GM21825 (cell line): ENCODE measurements around the gene DGAT2.
"Not testable (repeated sequence)": the region's sequence is repeated elsewhere in the genome, so short reads cannot be mapped to it uniquely, and the experiment has no call there.

ENCODE experiments used
- ATAC-seq: cut with Tn5 transposase; IDR thresholded peaks from one replicate; pipeline ENCODE4 v1.9.1; 2021; ENCODE audit warnings: mild to moderate bottlenecking, moderate library complexity; ENCODE audit not compliant: unreplicated experiment

The DGAT2 gene

DNA sequence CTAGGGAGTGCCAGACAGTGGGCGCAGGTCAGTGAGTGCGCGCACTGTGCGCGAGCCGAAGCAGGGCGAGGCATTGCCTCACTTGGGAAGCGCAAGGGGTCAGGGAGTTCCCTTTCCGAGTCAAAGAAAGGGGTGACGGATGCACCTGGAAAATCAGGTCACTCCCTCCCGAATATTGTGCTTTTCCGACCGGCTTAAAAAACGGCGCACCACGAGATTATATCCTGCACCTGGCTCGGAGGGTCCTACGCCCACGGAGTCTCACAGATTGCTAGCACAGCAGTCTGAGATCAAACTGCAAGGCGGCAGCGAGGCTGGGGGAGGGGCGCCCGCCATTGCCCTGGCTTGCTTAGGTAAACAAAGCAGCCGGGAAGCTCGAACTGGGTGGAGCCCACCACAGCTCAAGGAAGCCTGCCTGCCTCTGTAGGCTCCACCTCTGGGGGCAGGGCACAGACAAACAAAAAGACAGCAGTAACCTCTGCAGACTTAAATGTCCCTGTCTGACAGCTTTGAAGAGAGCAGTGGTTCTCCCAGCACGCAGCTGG, 19.8 kb upstream of the DGAT2 start:
- ATAC-seq = not testable (repeated sequence)

GRCh38 chr11:75754933-75755332, 13.6 kb upstream of the DGAT2 start:
- ATAC-seq = not testable (repeated sequence)

- ATAC-seq = no peak
Observed at GRCh38 chr11:75757651-75758050, 10.9 kb upstream of the DGAT2 start.

DNA sequence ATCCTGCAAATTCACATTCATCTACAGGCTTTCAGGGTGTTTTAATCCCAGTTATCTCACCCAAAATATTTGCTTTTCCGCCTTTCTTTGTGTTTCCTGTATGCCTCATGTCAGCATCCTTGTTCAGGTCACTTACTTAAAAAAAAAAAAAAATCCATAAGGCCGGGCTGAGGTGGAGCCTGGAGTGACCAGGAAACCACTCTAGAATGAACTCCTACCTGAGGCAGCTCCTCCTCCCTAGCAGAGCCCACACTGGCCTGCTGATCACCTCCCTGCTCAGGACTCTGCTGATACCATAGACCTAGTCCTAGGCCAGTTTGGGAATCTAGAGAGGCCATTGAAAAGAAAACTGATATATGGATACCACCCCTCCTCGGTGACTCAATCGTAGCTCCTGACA, 8.7 kb upstream of the DGAT2 start:
- ATAC-seq = no peak

DNA sequence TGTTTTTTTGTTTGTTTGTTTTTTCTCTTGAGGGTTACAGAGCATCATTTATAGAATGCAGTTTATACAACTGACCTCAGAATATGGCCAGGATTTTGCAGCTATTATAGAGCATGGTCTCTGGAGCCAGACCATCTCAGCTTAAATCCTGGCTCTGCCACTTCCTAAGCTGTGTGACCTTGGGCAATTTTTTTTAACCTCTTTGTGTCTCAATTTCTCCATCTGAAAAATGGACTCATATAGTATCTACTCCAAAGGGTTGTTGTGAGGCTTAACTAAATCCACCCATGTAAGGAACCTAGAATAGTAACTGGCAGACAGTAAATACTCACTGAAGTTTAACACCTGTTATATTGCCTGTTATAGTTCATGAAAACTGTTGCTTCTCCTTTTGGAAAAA, 8.3 kb upstream of the DGAT2 start:
- ATAC-seq = no peak

DNA sequence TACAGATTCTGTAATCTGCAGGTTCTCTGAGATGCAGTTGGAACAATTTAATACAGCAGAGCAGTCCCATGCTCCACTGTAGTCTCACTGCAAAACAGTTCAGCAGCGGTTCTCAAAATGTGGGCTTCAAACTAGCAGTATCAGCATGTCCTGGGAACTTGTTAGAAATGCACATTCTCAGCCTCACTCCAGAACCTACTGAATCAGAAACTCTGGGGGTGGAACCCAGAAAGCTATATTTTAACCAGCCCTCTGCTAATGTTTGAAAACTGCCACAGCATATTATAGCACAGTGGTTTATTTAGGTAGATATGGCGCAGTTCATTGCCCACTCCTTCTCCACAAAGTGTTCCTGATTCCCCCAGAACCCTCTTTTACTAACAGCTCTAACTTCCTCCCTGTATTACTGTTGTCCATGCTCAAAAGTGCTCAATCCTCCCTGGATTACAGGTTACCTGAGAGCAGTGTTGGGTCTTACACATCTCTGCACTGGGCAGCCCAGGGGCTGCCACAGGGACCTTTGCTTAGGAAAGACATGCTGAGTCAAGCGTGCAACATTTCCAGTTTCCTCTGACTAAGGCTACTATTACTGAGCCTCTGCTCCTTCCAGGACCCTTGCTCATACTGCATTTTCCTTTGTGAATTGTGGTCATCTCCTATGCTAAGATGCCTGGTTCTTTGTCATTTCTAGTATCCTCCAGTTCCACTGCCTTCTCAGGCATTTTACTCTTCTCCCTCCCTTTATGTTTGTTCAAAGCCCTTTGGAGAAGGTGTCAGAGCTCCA, 7.7 kb upstream of the DGAT2 start:
- no peak for ATAC-seq

- no peak for ATAC-seq
Observed at GRCh38 chr11:75762158-75762557, 6.4 kb upstream of the DGAT2 start.

- ATAC-seq = no peak
Observed at GRCh38 chr11:75762885-75763284, 5.7 kb upstream of the DGAT2 start.

- ATAC-seq = no peak
Observed at GRCh38 chr11:75763846-75764245, 4.7 kb upstream of the DGAT2 start.

- ATAC-seq = no peak
Observed at GRCh38 chr11:75765116-75765515, 3.5 kb upstream of the DGAT2 start.

DNA sequence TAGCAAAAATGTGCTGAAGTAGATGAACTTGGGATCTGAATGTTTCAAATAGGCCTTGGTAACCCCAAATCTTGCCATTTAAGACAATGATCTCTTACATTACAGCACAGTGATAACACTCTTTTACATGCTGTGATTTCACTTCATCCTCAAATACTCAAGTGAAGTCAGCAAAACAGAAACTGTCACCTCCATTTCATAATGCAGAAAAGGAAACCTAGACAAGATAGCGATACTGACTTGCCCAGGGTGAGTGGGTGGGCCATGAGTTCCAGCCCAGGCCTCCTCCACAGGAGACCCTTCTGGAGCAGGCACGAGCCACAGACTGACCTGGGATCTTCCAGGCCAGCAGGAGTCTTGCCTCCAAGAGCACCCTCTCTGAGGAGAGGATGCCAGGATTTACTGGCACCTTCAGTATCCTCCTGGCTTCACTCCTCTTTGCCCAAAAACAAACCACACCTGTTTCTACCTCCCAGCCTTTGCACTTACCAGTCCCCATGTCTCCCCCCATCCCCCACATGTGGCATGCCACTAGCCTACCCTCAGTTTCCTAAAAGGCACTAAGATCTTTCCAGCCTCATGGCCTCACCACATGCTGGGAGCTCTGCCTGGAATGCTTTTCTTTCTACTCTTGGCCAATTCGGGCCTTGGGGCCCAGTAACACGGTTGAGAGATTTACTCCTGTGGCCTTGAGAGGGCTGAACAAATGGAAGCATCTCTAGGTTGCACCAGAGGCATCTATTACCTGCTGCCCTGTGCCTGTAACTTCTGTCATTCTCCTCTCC, 1.9 kb upstream of the DGAT2 start:
- no peak for ATAC-seq

DNA sequence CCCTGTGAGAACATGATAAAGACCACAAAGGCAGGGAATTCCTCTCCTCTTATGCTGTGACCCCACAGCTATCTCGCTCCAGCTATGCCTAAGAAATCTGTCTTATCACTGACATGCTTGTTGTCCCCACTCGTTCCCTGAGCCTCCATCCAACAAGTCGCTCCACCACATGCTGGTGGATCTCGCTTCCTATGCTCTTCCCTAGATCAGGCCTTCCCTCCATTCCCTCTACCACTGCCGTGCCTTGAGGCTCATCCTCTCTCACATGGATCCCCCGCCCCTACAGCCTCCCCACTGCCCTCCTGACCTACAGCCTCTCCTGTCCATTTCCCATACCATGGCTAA, 1.4 kb upstream of the DGAT2 start:
- no peak for ATAC-seq

DNA sequence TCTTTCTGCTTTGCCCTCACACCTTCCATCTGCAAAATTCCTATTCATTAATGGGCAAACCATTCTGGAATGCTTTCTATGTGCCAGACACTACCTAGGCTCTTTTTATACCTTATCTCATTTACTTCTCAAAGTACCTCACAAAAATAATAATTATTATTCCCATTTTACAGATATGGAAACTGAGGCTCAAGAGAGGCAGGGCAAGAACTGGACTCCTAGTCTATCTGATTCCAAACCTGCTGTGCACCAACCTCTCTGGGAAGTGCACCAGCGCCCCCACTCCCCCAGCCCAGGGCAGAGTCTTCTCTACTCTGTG, 826 bp upstream of the DGAT2 start:
- no peak for ATAC-seq

DNA sequence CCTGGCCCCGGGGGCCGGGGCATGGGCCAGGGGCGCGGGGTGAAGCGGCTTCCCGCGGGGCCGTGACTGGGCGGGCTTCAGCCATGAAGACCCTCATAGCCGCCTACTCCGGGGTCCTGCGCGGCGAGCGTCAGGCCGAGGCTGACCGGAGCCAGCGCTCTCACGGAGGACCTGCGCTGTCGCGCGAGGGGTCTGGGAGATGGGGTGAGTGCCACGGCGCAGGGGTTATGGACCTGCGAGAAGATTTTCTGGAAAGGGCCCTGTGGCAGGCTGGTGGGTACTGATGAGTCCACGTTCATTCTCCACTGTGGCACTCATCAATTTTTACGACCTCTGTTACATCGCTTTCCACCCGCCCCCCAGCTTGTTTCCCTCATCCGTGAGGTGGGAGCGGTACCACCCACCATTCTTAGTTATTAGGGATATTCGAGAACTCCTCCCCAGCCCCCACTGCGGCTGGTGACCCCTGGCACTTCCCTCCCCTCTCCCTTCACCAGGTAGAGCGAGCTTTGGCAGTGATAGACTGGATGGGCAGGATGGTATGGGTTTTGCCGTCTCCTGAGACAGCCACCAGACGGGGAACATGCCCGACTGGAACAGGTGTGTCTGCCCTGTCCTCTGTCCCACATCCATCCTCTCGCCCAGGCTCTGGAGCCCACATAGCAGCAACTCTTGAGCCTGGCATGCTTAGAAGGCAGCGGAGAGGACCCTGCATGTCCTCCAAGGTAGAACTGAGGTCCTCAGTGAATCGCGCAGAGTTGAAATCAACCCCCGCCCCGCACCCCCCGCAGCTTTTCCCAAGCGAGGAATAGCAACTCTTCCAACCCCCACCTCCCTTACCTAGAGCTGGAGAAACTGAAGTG, 562 bp downstream of the DGAT2 start:
- ATAC-seq = no peak

GRCh38 chr11:75770102-75770501, 1.5 kb downstream of the DGAT2 start:
- ATAC-seq = no peak

GRCh38 chr11:75771646-75772410, 3.2 kb downstream of the DGAT2 start:
- no peak for ATAC-seq

GRCh38 chr11:75773595-75774353, 5.2 kb downstream of the DGAT2 start:
- ATAC-seq = peak; percentile 84

DNA sequence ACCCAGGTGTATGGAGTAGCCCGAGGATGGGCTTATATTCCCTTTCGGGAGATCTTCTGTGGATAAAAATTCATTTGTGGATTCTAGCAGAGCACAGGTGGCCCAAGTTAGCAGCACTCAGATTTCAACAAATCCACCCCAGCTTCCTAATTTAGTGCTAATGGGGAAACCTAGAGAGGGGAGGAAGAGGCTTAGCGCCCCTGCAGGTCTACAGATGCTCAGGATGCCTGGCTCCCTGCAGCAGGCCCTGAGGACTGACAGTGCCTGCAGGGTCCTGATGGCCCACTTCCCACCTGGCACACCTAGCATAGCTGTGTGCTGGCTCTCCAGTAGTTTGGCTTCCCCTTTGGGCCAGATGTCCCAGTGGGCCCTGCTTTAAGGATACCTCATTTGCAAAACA, 6.5 kb downstream of the DGAT2 start:
- no peak for ATAC-seq

DNA sequence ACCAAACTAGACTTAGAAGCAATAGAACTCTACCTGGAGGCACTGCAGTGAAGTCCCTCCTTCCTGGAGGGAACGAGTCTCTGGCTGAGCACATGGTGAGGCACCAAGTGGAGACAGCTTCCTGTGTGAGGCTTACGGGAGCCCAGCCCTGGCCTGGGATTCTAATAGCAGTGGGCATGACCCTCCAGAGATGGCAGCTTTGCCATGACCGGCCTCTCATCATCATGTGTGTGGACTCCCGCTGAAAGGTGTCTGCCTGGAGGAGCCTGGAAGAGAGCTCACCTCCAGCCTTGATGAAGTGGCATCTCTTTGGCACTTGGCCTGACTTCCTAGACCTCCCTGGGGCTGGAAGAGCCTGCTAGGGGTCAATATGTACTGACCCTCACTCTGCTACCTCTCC, 8.0 kb downstream of the DGAT2 start:
- no peak for ATAC-seq
